ENCODE measurements around the gene OSTM1. TPM values are rescaled to one million over a fixed set of nuclear protein-coding genes. Genes with fewer than 3 reads are reported as not detected.

OSTM1 gene
- total and polyA plus RNA-seq, 2 of the 8 experiments (the other 6 are each of a cell fraction or from before 2014, with no cell fraction given) = 17.7 to 26.1 TPM

- Histone ChIP-seq H2BK120ac (replicated peaks; ENCODE audit: low read depth, low read length) (no peak overlapping the region), H4K91ac (replicated peaks; ENCODE audit: insufficient read length, low read length) (no peak overlapping the region), H3K18ac (ENCODE audit: extremely low read depth, low read length) (no peak overlapping the region), H3K56ac (replicated peaks; ENCODE audit: insufficient read length, low read depth, low read length) (no peak overlapping the region), H2BK5ac (ENCODE audit: low read depth, low read length) (no peak overlapping the region), H3K27me3 (replicated peaks in 1 of 4; ENCODE audit: control insufficient read depth in 3 of 4, extremely low read depth in 1 of 4, insufficient read depth in 3 of 4, low read length in 3 of 4) (peaks cover 0 to 1% (median 0%) of the 10 kb centered on the region in 4 experiments; a peak in 2 of 7 replicates), H3K4me3 (ENCODE audit: extremely low read depth in 1 of 4, insufficient read depth in 2 of 4, low read depth in 3 of 4, low read length in 4 of 4) (0 out of 8 replicates have a peak overlapping the region, but pooled peaks of 1 of the 4 experiments have one; percentile 3), H3K4me2 (ENCODE audit: insufficient read depth in 1 of 2, low read depth in 2 of 2, low read length in 2 of 2) (peak overlapping the region in 1 of 2 experiments; percentile 24; a peak in 1 of 4 replicates), H3K79me2 (ENCODE audit: control insufficient read depth in 1 of 2, insufficient read depth in 2 of 2, low read length in 2 of 2) (no peaks in the 10 kb centered on the region), H2BK20ac (ENCODE audit: low read length) (no peak overlapping the region), H3K9ac (replicated peaks in 1 of 4; ENCODE audit: extremely low read depth in 1 of 4, low read depth in 3 of 4, low read length in 3 of 4) (no peak overlapping the region), H3K4ac (replicated peaks; ENCODE audit: insufficient read length, low read depth, low read length) (no peak overlapping the region), H3K23me2 (ENCODE audit: low read depth, low read length) (no peaks in the 10 kb centered on the region), H3K79me1 (ENCODE audit: low read depth, low read length) (no peaks in the 10 kb centered on the region), H2AK5ac (ENCODE audit: low read depth, low read length) (no peak overlapping the region), H3K9me3 (ENCODE audit: insufficient read depth in 2 of 2, low read depth in 1 of 2, low read length in 1 of 2) (no peaks in the 10 kb centered on the region), H2BK12ac (ENCODE audit: low read depth, low read length) (no peak overlapping the region), H3K36me3 (ENCODE audit: control insufficient read depth in 2 of 4, insufficient read depth in 4 of 4, low read length in 3 of 4) (no peaks in the 10 kb centered on the region), H3K14ac (ENCODE audit: insufficient read length) (no peak overlapping the region), H4K8ac (ENCODE audit: extremely low read depth, insufficient read depth, low read length) (no peak overlapping the region), H4K20me1 (replicated peaks in 1 of 2; ENCODE audit: control insufficient read depth in 1 of 2, insufficient read depth in 2 of 2, low read length in 2 of 2) (no peaks in the 10 kb centered on the region), H3K27ac (ENCODE audit: low read depth, low read length) (no peak overlapping the region), H3K23ac (ENCODE audit: insufficient read length) (no peak overlapping the region), H3K4me1 (replicated peaks in 1 of 4; ENCODE audit: control insufficient read depth in 3 of 4, insufficient read depth in 4 of 4, low read length in 3 of 4) (peaks cover 0 to 7% (median 4%) of the 10 kb centered on the region in 4 experiments; a peak in 5 of 7 replicates), H4K5ac (ENCODE audit: insufficient read length, low read depth, low read length) (no peak overlapping the region), H2BK15ac (ENCODE audit: low read length) (no peak overlapping the region), H2AFZ (ENCODE audit: low read length) (peak overlapping the region; percentile 57; the same call in 1 of the 2 replicates)
- POLR2A ChIA-PET (ENCODE audit: partially characterized antibody) = no interaction called here
- FAIRE-seq (peak; percentile 24), DNase-seq (ENCODE audit: low read depth in 1 of 2, low spot score in 2 of 2) (peak in 1 of 2 experiments; percentile 57)
- 35% methylated on average over 5 of the region's 5 CpGs; no CpG with 5 or more reads in 1 of the 2 experiments for WGBS, 2 experiments (ENCODE audit: extremely low coverage in 1 of 2, insufficient coverage in 1 of 2, insufficient read length in 1 of 2, insufficient replicate concordance in 2 of 2, low coverage in 1 of 2, low lambda C conversion rate in 2 of 2, missing lambda C conversion rate in 1 of 2)
- CTCF ChIA-PET (ENCODE audit: partially characterized antibody) = interaction anchor here (0.9 kb wide), 1 partner anchor 386 kb away, joined by 3 read pairs; no protein-coding TSS in a partner anchor
These were observed 31.7 kb upstream of the OSTM1 start for GRCh38 chr6:108106261-108106660.
